GM12801 (cell line): Measurements from ENCODE around the gene GPN3.

ENCODE experiments used
- CTCF ChIP-seq: IDR thresholded peaks from one replicate; pipeline ENCODE4 v1.5.1; 2011; ENCODE audit warnings: control low read depth; ENCODE audit not compliant: insufficient read length; ENCODE audit errors: extremely low read depth

Gene GPN3

GRCh38 chr12:110458756-110459155, 9.3 kb downstream of the GPN3 start:
- no peak for TF ChIP-seq CTCF

GRCh38 chr12:110453569-110454296, 14.3 kb downstream of the GPN3 start:
- no peak for TF ChIP-seq CTCF

GRCh38 chr12:110451263-110451662, 16.8 kb downstream of the GPN3 start:
- no peak for TF ChIP-seq CTCF

- TF ChIP-seq CTCF = no peak
Observed at GRCh38 chr12:110449799-110450497, 18.1 kb downstream of the GPN3 start, which contains the start of gene ARPC3. Gene ARPC3 (minus strand): TSS chr12:110450337. CDS start chr12:110450260, 77 bp downstream.

- no peak for TF ChIP-seq CTCF
Observed at GRCh38 chr12:110444455-110444854, 23.6 kb downstream of the GPN3 start.

- no peak for TF ChIP-seq CTCF
Observed at GRCh38 chr12:110436231-110436630, 31.8 kb downstream of the GPN3 start.

GRCh38 chr12:110431957-110432587, 36.0 kb downstream of the GPN3 start:
- TF ChIP-seq CTCF = no peak
